ENCODE results near the gene BORCS6.
"Not testable (repeated sequence)": the region's sequence is repeated elsewhere in the genome, so short reads cannot be mapped to it uniquely, and the experiment has no call there.

- TF ChIP-seq CTCF (conservative IDR thresholded peaks at IDR 0.05; ENCODE audit: low read depth, low read length); MXI1 (IDR thresholded peaks at IDR 0.05; ENCODE audit: borderline replicate concordance, low read depth, low read length); BHLHE40 (IDR thresholded peaks at IDR 0.05; ENCODE audit: low read depth, low read length); POLR2A (IDR thresholded peaks at IDR 0.05; ENCODE audit: low read depth, low read length); RFX5 (IDR thresholded peaks at IDR 0.05; ENCODE audit: low read depth, low read length); CEBPB (IDR thresholded peaks at IDR 0.05; ENCODE audit: low read depth, low read length); SMC3 (IDR thresholded peaks at IDR 0.05; ENCODE audit: low read depth, low read length); MAFK (IDR thresholded peaks at IDR 0.05; ENCODE audit: low read depth, low read length); RAD21 (IDR thresholded peaks at IDR 0.05; ENCODE audit: low read length); NFE2L2 (IDR thresholded peaks at IDR 0.05; ENCODE audit: low read depth, low read length); USF2 (IDR thresholded peaks at IDR 0.05; ENCODE audit: low read depth, low read length); CHD1 (IDR thresholded peaks at IDR 0.05; ENCODE audit: low read depth, low read length); ELK1 (IDR thresholded peaks at IDR 0.05; ENCODE audit: borderline replicate concordance, low read depth, low read length); MAZ (IDR thresholded peaks at IDR 0.05; ENCODE audit: borderline replicate concordance, low read depth, low read length): not testable (repeated sequence)
Observed at GRCh38 chr17:8214000-8214399, 24.0 kb upstream of the BORCS6 start.

Measured in IMR-90 (cell line).